ENCODE data around the gene GARIN3. TPM values are rescaled to one million over a fixed set of nuclear protein-coding genes. Genes with fewer than 3 reads are reported as not detected.

GARIN3 gene
- total and polyA plus RNA-seq, 11 donors = not detected

DNA sequence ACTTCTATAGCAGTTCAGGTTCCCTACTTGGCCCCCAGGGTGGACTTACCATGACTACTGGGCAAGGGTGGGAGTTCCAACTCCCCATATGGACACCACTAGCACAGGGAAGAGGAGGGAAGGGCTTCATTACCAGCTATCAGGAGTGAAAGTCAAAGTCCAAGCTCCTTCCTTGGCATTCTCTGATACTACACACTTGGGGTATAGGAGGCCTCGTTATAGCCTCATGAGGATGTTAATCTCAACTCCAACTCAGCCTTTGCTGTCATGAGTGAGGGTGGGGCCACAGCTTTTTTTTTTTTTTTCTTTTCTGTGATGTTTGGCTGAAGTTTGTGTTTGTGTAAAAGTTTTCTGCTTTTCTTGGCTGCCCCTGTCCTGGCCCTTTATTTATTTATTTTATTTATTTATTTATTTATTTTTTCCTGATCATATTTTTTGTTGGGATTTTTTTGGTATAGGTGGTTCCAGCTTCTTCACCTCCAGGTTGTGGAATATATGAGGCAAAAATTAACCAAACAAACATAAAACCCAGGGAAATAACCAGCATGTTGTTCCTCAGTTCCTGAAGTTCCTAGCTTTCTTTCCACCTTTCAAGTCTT lies 8.7 kb downstream of the GARIN3 start:
- no peak for ATAC-seq
- peaks cover 0 to 13% (median 0%) of the 10 kb centered on the region in 9 donors for H3K27me3 ChIP-seq
- H3K4me1 ChIP-seq = peaks cover 0 to 5% (median 0%) of the 10 kb centered on the region in 12 donors
- H3K36me3 ChIP-seq = no peaks in the 10 kb centered on the region
- no peak for TF ChIP-seq POLR2A (IDR thresholded peaks at IDR 0.05)
- TF ChIP-seq, protein P1, sequence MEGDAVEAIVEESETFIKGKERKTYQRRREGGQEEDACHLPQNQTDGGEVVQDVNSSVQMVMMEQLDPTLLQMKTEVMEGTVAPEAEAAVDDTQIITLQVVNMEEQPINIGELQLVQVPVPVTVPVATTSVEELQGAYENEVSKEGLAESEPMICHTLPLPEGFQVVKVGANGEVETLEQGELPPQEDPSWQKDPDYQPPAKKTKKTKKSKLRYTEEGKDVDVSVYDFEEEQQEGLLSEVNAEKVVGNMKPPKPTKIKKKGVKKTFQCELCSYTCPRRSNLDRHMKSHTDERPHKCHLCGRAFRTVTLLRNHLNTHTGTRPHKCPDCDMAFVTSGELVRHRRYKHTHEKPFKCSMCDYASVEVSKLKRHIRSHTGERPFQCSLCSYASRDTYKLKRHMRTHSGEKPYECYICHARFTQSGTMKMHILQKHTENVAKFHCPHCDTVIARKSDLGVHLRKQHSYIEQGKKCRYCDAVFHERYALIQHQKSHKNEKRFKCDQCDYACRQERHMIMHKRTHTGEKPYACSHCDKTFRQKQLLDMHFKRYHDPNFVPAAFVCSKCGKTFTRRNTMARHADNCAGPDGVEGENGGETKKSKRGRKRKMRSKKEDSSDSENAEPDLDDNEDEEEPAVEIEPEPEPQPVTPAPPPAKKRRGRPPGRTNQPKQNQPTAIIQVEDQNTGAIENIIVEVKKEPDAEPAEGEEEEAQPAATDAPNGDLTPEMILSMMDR (IDR thresholded peaks at IDR 0.05) = no peak
- WGBS, 4 donors = 45 to 78% (median 66%) methylated on average over 1 of the region's 1 CpG
- DNase-seq = no peak
- no peaks in the 10 kb centered on the region for H3K9me3 ChIP-seq
- no peak overlapping the region for H3K27ac ChIP-seq
- intact Hi-C loops (cut with DNase I) = loop anchor here in 2 of 10 donors (10.0 kb wide), 2 partner anchors 87 to 157 kb away; no protein-coding TSS in a partner anchor
- H3K4me3 ChIP-seq = no peak overlapping the region

DNA sequence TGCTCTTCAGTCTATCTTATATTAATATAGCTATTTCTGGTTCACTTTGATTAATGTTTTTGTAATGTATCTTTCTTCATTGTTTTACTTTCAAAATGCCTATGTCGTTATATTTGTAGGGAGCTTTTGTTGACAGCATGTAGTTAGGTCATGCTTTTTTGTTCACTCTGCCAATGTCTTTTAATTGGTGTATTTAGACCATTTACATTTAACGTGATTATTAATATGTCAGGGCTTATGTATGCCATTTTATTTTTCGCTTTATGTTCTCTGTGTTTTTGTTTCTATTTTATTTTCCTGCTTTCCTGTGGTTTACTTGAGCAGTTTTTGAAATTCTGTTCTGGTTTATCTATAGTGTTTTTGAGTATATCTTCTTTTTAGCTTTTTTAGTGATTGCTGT lies 10.8 kb downstream of the GARIN3 start:
- Histone ChIP-seq H3K36me3 (no peaks in the 10 kb centered on the region), H3K27me3 (peaks cover 0 to 8% (median 0%) of the 10 kb centered on the region in 9 donors), H3K4me3 (peak overlapping the region in 1 of 12 donors; percentile 7), H3K4me1 (peaks cover 0 to 5% (median 0%) of the 10 kb centered on the region in 12 donors), H3K27ac (peak overlapping the region in 1 of 12 donors; percentile 44), H3K9me3 (no peaks in the 10 kb centered on the region)
- ATAC-seq = no peak
- intact Hi-C loops (cut with DNase I) = loop anchor here in 2 of 10 donors (10.0 kb wide), 2 partner anchors 90 to 160 kb away; no protein-coding TSS in a partner anchor
- no peak for DNase-seq
- WGBS, 4 donors = 76 to 92% (median 86%) methylated on average over 3 of the region's 3 CpGs
- no peak for TF ChIP-seq POLR2A (IDR thresholded peaks at IDR 0.05)
- TF ChIP-seq, protein P1 (IDR thresholded peaks at IDR 0.05) = no peak

DNA sequence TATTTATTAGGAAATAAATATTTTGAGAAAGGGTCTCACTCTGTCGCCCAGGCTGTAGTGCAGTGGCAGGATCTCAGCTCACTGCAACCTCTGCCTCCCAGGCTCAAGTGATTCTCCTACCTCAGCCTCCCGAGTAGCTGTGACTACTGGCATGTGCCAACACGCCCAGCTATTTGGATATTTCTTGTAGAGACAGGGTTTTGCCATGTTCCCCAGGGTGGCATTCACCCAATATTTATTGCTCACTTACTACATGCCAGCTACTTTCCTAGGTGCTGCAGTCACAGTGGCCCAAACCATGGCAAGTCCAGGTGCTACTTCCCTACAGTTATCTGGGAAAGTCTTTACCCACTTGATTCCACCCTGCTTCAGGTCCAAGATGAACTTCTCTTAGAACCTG lies 15.1 kb downstream of the GARIN3 start:
- no peak overlapping the region for H3K27ac ChIP-seq
- no peaks in the 10 kb centered on the region for H3K27me3 ChIP-seq
- H3K4me1 ChIP-seq = peaks cover 0 to 11% (median 3%) of the 10 kb centered on the region in 12 donors
- intact Hi-C loops (cut with DNase I) = loop anchor here in 3 of 10 donors (5.0 to 10.0 kb wide), 4 partner anchors 94 to 164 kb away; no protein-coding TSS in a partner anchor
- WGBS, 4 donors = 84 to 93% (median 90%) methylated on average over 3 of the region's 3 CpGs
- no peak overlapping the region for H3K4me3 ChIP-seq
- H3K36me3 ChIP-seq = no peaks in the 10 kb centered on the region
- DNase-seq (no peak), ATAC-seq (no peak)
- no peaks in the 10 kb centered on the region for H3K9me3 ChIP-seq
- no peak for TF ChIP-seq POLR2A (IDR thresholded peaks at IDR 0.05)
- TF ChIP-seq, protein P1 (IDR thresholded peaks at IDR 0.05) = no peak

DNA sequence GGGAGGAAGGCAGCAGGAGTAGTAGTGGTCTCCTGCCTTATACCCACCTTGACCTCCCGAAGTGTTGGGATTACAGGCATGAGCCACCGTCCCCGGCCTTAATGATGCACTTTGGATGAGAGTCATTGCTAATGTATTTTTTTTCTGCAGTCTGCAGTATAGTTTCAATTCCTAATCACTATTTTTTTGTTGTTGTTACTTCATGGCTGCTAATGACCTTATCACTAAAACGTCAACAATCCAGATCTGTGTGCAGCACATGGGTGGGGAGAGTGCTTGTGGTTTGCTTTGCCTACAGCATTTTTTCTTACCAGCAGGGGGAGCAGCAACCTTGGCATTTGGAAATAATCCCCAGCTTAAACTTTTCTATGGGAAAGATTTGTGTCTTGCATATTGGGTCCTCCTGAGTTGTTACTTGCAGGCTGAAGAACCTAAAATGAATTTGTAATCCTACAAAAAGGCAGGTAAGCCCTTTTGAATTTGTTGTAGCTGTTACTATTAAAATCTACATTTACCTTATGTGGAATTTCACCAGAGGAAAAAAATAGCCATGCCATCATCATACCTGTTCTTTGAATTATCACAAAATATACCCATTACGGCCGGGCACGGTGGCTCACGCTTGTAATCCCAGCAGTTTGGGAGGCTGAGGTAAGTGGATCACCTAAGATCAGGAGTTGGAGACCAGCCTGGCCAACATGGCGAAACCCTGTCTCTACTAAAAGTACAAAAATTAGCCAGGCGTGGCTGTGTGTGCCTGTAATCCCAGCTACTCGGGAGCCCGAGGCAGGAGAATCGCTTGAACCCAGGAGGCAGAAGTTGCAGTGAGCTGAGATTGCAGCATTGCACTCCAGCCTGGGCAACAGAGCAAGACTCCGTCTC lies 17.1 kb downstream of the GARIN3 start:
- Histone ChIP-seq H3K4me1 (peaks cover 0 to 13% (median 3%) of the 10 kb centered on the region in 12 donors), H3K9me3 (no peaks in the 10 kb centered on the region), H3K4me3 (no peak overlapping the region), H3K27ac (no peak overlapping the region), H3K36me3 (no peaks in the 10 kb centered on the region), H3K27me3 (no peaks in the 10 kb centered on the region)
- TF ChIP-seq POLR2A (IDR thresholded peaks at IDR 0.05) = no peak
- TF ChIP-seq, protein P1 (IDR thresholded peaks at IDR 0.05) = peak; percentile 72 to 95 (median 87)
- DNase-seq = peak in 3 of 5 donors; percentile 46 to 62 (median 48)
- ATAC-seq = peak in 3 of 4 donors; percentile 71 to 79 (median 74)
- 70 to 75% (median 72%) methylated on average over 14 of the region's 14 CpGs for WGBS, 4 donors
- intact Hi-C loops (cut with DNase I) = loop anchor here in 7 of 10 donors (2.0 to 10.0 kb wide), 7 partner anchors 158 to 596 kb away; partner anchors contain the start of gene LSM11 (in 2 of the 7)

Data from heart left ventricle (tissue), 16 donors.